ENCODE data around the gene NSL1.
"Not testable (repeated sequence)": the region's sequence is repeated elsewhere in the genome, so short reads cannot be mapped to it uniquely, and the experiment has no call there.

The NSL1 gene

GRCh38 chr1:212746546-212746945, 45.0 kb downstream of the NSL1 start:
- no peak for DNase-seq

GRCh38 chr1:212745303-212745702, 46.3 kb downstream of the NSL1 start:
- DNase-seq, result no peak

GRCh38 chr1:212743901-212744475, 47.6 kb downstream of the NSL1 start:
- DNase-seq, result no peak

- DNase-seq, result no peak
Measured at GRCh38 chr1:212738330-212738729, 53.2 kb downstream of the NSL1 start.

DNA sequence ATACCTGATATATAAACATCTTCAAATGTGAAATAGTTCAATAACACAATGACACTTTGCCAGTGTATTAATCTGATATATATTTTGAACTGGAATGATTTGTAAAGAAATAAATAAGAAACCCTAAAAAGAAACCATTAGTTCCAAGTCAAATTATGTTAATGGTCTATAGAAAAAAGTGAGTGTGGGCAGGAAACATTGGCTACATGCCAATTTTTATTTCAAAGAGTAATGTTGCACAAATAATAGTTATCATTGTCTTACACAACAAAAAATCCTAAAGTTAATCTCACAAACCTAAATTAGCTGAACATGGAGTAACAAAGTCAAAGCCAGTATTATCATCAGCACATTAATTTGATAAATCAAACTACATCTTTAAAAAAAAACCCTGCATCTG, 54.0 kb downstream of the NSL1 start:
- DNase-seq, result no peak

DNA sequence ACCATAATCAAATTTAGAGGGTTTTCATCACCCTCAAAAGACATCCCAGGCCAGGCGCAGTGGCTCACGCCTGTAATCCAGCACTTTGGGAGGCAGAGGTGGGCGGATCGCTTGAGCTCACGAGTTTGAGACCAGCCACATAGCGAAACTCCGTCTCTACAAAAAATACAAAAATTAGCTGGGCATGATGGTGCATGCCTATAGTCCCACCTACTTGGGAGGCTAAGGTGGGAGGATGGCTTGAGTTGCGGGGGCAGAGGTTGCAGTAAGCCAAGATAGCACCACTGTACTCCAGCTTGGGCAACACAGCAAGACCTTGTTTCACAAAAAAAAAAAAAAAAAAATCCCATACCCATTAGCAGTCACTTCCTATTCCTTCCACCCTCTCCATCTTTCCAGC, 58.5 kb downstream of the NSL1 start:
- DNase-seq, result no peak

GRCh38 chr1:212731630-212732029, 59.9 kb downstream of the NSL1 start:
- DNase-seq, result no peak

DNA sequence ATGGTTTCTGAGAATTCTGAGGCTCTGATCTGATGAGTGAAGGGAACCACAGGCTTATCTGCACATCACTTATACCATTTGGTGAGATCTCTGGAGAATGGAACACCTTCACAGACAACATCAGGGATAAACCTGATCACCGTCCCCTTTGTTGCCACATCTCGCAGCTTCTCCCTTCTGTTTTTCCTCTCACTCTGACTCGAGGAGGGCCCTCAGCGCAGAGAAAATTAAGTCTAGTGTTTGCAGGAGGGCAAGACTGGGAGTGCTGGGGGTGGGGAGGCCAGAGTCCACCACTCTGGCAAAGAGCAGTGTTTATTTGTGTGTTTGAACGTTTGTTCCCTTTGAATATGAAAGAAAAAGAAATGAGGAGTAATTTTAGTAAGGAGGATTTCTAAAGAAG, 63.0 kb downstream of the NSL1 start:
- no peak for DNase-seq

DNA sequence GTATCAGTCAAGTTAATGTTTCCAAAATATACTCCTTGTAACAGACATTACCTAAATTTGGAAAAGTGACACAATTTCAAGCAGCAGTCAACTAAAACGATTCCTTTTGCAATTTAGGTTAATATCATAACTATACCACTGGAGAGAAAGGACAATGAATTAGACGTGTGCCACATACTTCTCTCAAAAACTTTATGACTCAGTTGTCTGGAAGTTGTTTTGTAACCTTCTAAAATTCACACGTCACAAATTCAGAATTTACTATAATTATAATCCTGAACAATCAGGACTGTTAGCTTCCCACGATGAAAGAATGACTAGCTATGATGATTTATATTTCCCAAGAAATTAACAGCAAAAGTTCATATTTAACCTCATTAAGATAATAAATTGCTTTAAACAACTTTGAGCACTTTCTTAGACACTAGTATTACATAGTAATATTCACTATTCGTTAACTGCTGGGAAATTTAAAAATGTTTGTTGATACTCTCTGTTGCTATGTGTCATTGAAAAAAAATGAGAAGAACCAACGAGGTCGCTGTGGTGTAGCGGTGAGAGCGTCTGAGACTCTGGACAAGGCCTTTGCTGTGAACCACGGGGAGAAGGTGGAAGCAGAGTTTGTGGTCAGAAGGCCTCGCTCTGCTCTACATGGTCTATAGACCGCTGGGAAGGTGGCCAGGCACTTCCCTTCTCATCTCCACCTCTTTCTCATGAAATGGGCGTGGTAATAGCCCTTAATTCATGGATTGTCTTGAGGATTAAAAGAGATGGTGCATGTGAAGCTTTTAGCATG, 64.0 kb downstream of the NSL1 start:
- no peak for DNase-seq

DNA sequence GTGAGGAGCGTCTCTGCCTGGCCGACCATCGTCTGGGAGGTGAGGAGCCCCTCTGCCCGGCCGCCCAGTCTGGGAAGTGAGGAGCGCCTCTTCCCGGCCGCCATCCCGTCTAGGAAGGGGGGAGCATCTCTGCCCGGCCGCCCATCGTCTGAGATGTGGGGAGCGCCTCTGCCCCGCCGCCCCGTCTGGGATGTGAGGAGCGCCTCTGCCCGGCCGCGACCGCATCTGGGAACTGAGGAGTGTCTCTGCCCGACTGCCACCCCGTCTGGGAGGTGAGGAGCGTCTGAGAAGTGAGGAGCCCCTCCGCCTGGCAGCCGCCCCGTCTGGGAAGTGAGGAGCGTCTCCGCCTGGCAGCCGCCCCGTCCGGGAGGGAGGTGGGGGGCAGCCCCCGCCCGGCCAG, 66.9 kb downstream of the NSL1 start:
- not testable (repeated sequence) for DNase-seq

- DNase-seq, result no peak
Measured at GRCh38 chr1:212722270-212722957, 69.2 kb downstream of the NSL1 start.

DNA sequence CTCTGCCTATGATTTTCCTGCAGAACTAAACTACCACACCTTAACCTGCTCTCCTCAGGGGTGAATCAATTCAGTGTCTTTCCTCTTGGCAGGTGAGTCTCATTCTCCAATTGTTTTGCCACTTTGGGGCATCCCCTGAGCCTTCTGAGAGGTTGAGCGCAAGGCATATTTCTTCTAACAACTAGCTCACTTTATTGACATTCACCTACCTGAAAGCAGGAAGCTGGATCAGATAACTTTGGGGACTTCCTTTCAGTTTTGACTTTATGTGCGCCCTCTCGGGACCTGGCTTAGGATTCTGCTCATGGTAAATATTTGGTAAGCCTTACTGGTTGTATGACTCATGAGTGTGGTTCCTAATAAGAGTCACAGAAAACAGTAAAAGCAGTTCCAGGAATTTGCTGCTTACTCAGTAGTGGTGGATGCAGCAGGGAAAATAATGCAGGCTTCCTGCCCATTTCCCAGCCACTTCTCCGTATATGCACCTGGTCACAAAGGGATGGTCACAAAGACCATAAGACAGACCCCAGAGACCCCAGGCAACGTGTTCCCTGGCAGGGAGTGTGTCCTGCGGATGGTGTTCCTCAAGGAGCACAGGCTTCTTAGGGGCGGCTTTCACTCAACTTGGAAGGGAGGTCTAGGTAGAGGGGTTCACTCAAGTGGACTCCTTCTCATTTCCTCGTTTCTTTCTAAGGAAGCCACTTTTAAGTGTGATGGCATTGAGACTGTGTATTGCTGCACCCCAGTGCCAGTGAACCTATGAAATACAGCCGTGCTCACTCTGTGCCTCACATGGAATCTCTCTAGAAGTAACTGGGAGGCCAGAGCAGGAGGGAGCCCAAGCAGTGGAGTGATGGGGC, 70.0 kb downstream of the NSL1 start:
- no peak for DNase-seq

DNA sequence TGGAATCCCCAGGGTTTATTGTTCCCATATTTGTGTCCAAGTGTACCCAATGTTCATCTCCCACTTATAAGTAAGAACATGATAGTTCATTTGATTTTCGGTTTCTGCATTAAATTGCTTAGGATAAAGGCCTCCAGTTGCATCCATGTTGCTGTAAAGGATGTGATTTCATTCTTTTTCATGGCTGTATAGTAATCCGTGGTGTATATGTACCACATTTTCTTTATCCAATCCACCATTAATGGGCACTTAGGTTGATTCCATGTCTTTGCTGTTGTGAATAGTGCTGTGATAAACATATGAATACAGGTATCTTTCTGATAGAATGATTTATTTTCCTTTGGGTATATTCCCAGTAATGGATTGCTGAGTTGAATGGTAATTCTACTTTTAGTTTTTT, 71.9 kb downstream of the NSL1 start:
- DNase-seq, result no peak

DNA sequence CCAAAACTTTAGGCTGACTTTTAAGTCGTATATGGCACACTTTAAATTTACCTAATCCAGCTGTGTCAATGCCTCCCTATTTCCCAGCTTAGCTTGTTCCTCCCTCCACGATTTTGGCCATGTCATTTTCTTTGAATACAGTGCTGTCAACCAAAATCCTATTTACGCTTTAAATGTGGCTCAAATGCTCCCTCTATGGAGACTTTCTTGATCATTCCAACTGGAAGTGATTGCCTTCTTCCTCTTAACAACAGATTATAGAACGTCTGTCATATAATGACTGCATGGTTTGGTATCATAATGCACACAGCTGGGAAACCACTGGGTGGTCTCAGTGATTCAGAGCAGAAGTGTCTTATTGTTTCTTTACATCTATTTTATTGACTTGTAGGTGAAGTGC, 73.1 kb downstream of the NSL1 start:
- DNase-seq, result no peak

DNA sequence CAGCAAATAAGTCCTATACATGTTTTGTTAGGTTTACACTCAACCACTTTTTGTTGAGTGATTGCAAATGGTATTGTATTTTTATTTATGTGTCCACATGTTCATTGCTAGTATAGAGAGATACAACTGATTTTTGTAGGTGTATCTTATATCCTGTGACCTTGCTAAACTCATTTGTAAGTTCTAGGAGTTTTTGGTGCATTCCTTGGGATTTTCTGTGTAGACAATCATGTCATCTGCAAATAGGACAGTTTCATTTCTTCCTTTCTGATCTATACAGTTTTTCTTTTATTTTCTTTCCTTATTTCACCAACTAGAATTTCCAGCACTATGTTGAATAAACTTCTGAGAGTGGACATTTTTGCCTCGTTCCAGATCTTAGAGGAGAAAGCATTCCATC, 75.4 kb downstream of the NSL1 start:
- no peak for DNase-seq

DNA sequence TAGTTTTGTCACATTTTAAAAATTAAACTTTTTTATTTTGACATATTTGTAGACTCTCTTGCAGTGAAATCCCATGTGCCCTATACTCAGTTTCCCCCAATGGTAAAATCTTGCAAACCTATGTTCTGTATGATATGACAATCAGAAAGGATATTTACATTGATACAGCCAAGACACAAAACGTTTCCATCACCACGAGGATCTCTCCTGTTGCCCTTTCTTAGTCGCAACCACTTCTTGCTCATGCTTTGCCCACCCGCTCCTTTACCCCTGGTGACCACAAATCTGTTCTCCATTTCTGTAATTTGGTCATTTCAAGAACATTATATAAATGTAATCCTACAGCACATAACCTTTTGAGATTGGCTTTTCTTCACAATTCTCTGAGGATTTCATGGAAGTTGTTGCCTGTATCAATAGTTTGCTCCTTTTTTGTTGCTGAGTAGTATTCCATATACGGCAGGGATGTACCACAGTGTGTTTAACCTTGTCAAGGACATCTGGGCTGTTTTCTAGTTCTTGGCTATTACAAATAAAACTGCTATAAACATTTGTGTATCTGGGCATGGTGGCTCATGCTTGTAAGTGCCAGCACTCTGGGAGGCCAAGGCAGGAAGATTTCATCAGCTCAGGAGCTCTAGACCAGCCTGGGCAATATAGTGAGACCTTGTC, 78.0 kb downstream of the NSL1 start:
- no peak for DNase-seq

DNA sequence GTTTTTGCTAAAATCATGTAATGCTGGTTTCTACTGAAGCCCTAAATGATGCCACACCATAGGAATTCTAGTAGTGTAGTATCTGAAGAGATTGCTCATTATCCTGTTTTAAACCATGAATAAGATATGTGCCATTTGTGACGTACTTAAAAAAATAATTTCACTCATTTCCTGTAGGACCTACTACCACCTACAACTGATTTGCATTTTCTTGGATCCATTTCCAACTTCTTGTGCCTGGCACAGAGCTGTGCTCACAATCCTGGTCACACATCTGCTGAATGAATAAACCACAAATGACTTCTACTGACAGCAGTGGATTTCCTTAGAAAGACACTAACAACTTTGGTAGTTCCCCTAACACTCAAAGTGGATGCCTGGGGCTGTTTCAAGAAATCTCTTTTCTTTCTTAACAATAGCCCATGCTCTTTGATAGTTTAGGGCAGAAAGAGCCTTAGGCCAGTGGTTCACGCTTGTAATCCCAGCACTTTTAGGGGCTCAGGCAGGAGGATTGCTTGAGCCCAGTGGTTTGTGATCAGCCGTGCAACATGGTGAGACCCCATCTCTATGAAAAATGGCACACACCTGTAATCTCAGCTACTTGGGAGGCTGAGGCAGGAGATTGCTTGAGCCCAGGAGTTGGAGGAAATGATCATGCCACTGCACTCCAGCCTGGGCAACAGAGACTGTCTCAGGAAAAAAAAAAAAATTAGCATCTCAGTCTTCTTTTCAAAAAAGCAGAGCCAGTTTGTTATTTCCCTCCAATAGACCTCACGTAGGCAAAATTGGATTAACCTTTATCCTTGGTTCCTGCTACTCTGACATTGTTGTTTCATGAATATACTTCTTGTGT, 78.9 kb downstream of the NSL1 start:
- DNase-seq, result no peak

GRCh38 chr1:212711974-212712373, 79.6 kb downstream of the NSL1 start:
- DNase-seq, result not testable (repeated sequence)

GRCh38 chr1:212710566-212710965, 81.0 kb downstream of the NSL1 start:
- DNase-seq, result no peak

- no peak for DNase-seq
Measured at GRCh38 chr1:212703991-212704564, 87.5 kb downstream of the NSL1 start.

DNA sequence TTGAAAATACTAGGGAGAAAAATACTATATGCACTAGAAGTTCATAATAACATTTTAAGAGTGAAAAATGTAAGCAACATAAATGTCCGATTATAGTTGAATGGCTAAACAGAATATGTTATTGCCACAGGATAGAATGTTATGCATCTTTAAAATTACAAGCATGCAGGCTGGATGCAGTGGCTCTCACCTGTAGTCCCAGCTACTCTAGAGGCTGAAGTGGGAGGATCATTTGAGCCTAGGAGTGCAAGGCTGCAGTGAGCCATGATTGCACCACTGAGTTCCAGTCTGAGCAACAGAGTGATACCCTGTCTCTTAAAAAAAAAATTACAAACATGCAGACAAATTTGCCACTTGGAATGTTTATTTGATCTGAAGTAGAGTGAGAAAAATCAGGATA, 88.9 kb downstream of the NSL1 start:
- no peak for DNase-seq

Data from KG1 (cell line).